Measurements from ENCODE around the gene ARHGAP22.

ARHGAP22 gene

DNA sequence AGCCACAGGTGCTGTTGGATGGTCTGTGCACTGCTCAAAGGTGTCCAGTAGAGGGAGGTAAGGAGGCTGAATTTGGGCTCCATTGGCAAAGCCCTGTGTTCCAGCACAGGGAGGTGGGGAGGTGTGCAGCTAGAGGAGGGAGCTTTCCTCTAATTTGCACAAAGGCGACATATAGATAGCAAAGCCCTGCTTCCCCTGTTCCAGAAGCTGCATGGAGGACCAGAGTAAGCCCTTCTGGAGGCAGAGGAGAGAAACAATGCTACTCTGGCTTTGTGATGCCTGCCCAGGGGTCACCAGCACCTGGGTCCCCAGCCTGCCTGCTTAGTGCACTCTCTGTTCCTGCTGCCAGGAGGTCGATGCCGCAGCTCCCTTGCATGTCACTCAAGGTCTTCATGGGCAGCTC is 3.4 kb upstream of the ARHGAP22 start:
- peak; percentile 48 to 61 for DNase-seq (ENCODE audit: low read depth in 2 of 2)
- TF ChIP-seq, protein P1, sequence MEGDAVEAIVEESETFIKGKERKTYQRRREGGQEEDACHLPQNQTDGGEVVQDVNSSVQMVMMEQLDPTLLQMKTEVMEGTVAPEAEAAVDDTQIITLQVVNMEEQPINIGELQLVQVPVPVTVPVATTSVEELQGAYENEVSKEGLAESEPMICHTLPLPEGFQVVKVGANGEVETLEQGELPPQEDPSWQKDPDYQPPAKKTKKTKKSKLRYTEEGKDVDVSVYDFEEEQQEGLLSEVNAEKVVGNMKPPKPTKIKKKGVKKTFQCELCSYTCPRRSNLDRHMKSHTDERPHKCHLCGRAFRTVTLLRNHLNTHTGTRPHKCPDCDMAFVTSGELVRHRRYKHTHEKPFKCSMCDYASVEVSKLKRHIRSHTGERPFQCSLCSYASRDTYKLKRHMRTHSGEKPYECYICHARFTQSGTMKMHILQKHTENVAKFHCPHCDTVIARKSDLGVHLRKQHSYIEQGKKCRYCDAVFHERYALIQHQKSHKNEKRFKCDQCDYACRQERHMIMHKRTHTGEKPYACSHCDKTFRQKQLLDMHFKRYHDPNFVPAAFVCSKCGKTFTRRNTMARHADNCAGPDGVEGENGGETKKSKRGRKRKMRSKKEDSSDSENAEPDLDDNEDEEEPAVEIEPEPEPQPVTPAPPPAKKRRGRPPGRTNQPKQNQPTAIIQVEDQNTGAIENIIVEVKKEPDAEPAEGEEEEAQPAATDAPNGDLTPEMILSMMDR (IDR thresholded peaks at IDR 0.05; ENCODE audit: low read depth, low read length), result peak; percentile 87
- no peak overlapping the region for H3K4me3 ChIP-seq (replicated peaks in 1 of 2; ENCODE audit: low read depth in 2 of 2, low read length in 2 of 2)

GRCh38 chr10:48607356-48608278 is 2.7 kb upstream of the ARHGAP22 start:
- TF ChIP-seq, protein P1 (IDR thresholded peaks at IDR 0.05; ENCODE audit: low read depth, low read length), result no peak
- DNase-seq (ENCODE audit: low read depth in 2 of 2), result peak in 1 of 2 donors; percentile 27
- peak overlapping the region in 1 of 2 donors; percentile 29 for H3K4me3 ChIP-seq (replicated peaks in 1 of 2; ENCODE audit: low read depth in 2 of 2, low read length in 2 of 2)

GRCh38 chr10:48606530-48607355 is 1.9 kb upstream of the ARHGAP22 start:
- peak overlapping the region in 1 of 2 donors; percentile 29 for H3K4me3 ChIP-seq (replicated peaks in 1 of 2; ENCODE audit: low read depth in 2 of 2, low read length in 2 of 2)
- DNase-seq (ENCODE audit: low read depth in 2 of 2), result peak; percentile 90 to 99
- TF ChIP-seq, protein P1 (IDR thresholded peaks at IDR 0.05; ENCODE audit: low read depth, low read length), result no peak

DNA sequence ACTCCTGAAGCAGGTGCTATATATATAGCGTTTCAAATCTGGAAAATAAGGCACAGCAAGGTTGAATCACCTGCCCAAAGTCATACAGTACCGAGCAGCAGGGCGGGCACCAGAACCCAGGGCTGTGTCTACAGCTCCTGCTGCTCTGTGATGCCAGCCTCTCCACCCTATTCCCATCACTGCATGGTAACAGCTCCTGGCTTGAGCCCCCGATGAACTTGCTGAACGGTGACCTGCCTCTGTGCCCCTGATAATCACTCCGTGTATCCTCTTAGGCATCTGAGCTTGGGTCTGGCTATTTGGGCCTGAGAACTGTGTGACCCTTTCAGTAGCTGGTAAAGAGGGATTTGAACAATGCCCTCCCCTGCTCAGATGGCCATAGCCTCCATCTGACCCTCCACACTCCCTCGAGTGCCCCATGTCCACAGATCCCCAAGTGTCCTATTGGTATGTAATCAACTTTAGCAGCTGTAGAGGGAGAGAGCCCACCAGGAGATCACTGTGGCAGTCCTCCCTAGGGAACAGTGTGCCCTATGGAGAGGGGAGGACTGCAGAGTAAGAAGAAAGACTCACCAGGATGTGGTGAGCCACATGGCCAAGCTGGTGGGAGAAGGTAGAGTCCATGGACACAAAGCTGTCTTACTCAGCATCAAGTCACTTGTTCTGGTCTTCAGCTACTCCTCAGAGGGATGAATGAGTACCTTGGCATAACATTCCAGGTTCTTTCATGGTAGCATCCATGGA is 1.1 kb upstream of the ARHGAP22 start:
- peak in 1 of 2 donors; percentile 72 for DNase-seq (ENCODE audit: low read depth in 2 of 2)
- TF ChIP-seq, protein P1 (IDR thresholded peaks at IDR 0.05; ENCODE audit: low read depth, low read length), result no peak
- H3K4me3 ChIP-seq (replicated peaks in 1 of 2; ENCODE audit: low read depth in 2 of 2, low read length in 2 of 2), result peak overlapping the region in 1 of 2 donors; percentile 94

- TF ChIP-seq, protein P1 (IDR thresholded peaks at IDR 0.05; ENCODE audit: low read depth, low read length), result no peak
- peak in 1 of 2 donors; percentile 26 for DNase-seq (ENCODE audit: low read depth in 2 of 2)
- peak overlapping the region; percentile 77 to 94 for H3K4me3 ChIP-seq (replicated peaks in 1 of 2; ENCODE audit: low read depth in 2 of 2, low read length in 2 of 2)
These were observed 558 bp downstream of the ARHGAP22 start for GRCh38 chr10:48604039-48604990.
